OCI-LY7 (cell line): Measurements from ENCODE around the gene SHMT2. TPM values are rescaled to one million over a fixed set of nuclear protein-coding genes. Genes with fewer than 3 reads are reported as not detected.

ENCODE experiments used
- BruUV-seq: library from RNA; stranded (reverse); fragments of 400-500 nt; replicated peaks from 2 replicates; lab custom pipeline; 2021; lab: Mats Ljungman, UMichigan
- CTCF ChIA-PET: fragments of 300-600 bp; sonication (Branson Sonifier 250); formaldehyde crosslinking; loops from one replicate; lab custom pipeline; 2022; ENCODE audit warnings: antibody characterized with exemption; ENCODE audit not compliant: unreplicated experiment; lab: Charles Lee
- POLR2A ChIA-PET: fragments of 300-600 bp; sonication (Branson Sonifier 250); formaldehyde crosslinking; loops from one replicate; lab custom pipeline; 2022; ENCODE audit warnings: antibody characterized with exemption; lab: Charles Lee
- DNase-seq: peaks from one replicate; pipeline ENCODE4 v3.0.0-alpha.2; 2015; ENCODE audit warnings: low spot score
- H2AFZ ChIP-seq: fragments of 200-600 bp; sonication (generic), shearing (Covaris generic); 2 replicates; pipeline ENCODE4 v1.6.1; 2014; ENCODE audit warnings: mild to moderate bottlenecking, antibody characterized with exemption, low read length, moderate library complexity
- H3K27ac ChIP-seq: fragments of 200-600 bp; sonication (generic); 2 replicates; pipeline ENCODE4 v1.5.1; 2014; ENCODE audit warnings: mixed run types, low read depth, mild to moderate bottlenecking, moderate library complexity, low read length, inconsistent platforms; ENCODE audit not compliant: poor library complexity, severe bottlenecking
- H3K36me3 ChIP-seq: fragments of 200-600 bp; sonication (generic); 2 replicates; pipeline ENCODE4 v1.6.1; 2014; ENCODE audit warnings: mild to moderate bottlenecking, antibody characterized with exemption, low read length, moderate library complexity, mixed read lengths; ENCODE audit not compliant: insufficient read depth
- H3K4me1 ChIP-seq: fragments of 200-600 bp; sonication (generic); 2 replicates; pipeline ENCODE4 v1.5.1; 2014; ENCODE audit warnings: mild to moderate bottlenecking, low read length; ENCODE audit not compliant: insufficient read depth, poor library complexity, severe bottlenecking
- H3K4me2 ChIP-seq: fragments of 200-600 bp; sonication (generic); 2 replicates; pipeline ENCODE4 v1.6.1; 2014; ENCODE audit warnings: mild to moderate bottlenecking, low read length
- H3K4me3 ChIP-seq: fragments of 200-600 bp; sonication (generic); 2 replicates; pipeline ENCODE4 v1.5.1; 2014; ENCODE audit warnings: mild to moderate bottlenecking, low read depth, low read length; ENCODE audit not compliant: poor library complexity, severe bottlenecking
- H3K79me2 ChIP-seq: fragments of 200-600 bp; sonication (generic); 2 replicates; pipeline ENCODE4 v1.6.1; 2016; ENCODE audit warnings: low read depth, mild to moderate bottlenecking, low read length, moderate library complexity, mixed read lengths; ENCODE audit not compliant: insufficient read depth
- H3K9me2 ChIP-seq: fragments of 200-600 bp; sonication (generic); 2 replicates; pipeline ENCODE4 v1.6.1; 2016; ENCODE audit warnings: mild to moderate bottlenecking, low read length, mixed read lengths; ENCODE audit not compliant: insufficient read depth
- H3K9me3 ChIP-seq: fragments of 200-600 bp; sonication (generic); 2 replicates; pipeline ENCODE4 v1.6.1; 2014; ENCODE audit warnings: mild to moderate bottlenecking, mixed run types, low read length, mixed read lengths
- H4K20me1 ChIP-seq: fragments of 200-600 bp; sonication (generic); 2 replicates; pipeline ENCODE4 v1.6.1; 2014; ENCODE audit warnings: mild to moderate bottlenecking, antibody characterized with exemption, low read length, moderate library complexity, mixed read lengths; ENCODE audit not compliant: insufficient read depth
- CTCF ChIP-seq: fragments of 200-600 bp; sonication (generic); conservative IDR thresholded peaks from 2 replicates; pipeline ENCODE4 v1.5.1; 2014; ENCODE audit warnings: mild to moderate bottlenecking, antibody characterized with exemption, low read length, moderate library complexity, mixed read lengths
- EZH2phosphoT487 ChIP-seq: fragments of 200-600 bp; sonication (generic); IDR thresholded peaks from 2 replicates; pipeline ENCODE4 v1.6.1; 2018; ENCODE audit warnings: low read depth, borderline replicate concordance, mild to moderate bottlenecking, mixed run types, antibody characterized with exemption, low read length, moderate library complexity, mixed read lengths
- intact Hi-C: fragments of 100-400 bp; cut with micrococcal nuclease; formaldehyde crosslinking; loops from one replicate; pipeline ENCODE4 v1.10.0; 2022; ENCODE audit not compliant: unreplicated experiment
- total RNA-seq, 2 experiments: library from RNA; depleted of rRNA in 1 of 2; stranded (reverse); fragments of >200 nt in 1 of 2; shearing (Covaris generic) in 1 of 2; gene quantifications; 2 replicates each; pipeline ENCODE4 v1.2.3, GENCODE V29; 2014 to 2022

The SHMT2 gene
- total RNA-seq, 2 experiments from 2014 or later = 394 to 415 TPM

- no peak for DNase-seq
- no peak for TF ChIP-seq CTCF
- no peak for TF ChIP-seq EZH2phosphoT487
- H4K20me1 ChIP-seq = 0 out of 2 replicates have a peak, but pooled peaks cover 6% of the 10 kb centered on the region
- CTCF ChIA-PET = interaction anchor here (0.5 to 3.0 kb wide), 3 partner anchors 8 to 716 kb away, joined by 8 to 18 read pairs (median 10); partner anchors contain the start of gene SHMT2
- POLR2A ChIA-PET = interaction anchor here (1.0 to 7.3 kb wide), 4 partner anchors 7 to 221 kb away, joined by 3 to 69 read pairs (median 14); partner anchors contain the start of gene SHMT2
- H3K9me2 ChIP-seq = no peaks in the 10 kb centered on the region
- H3K79me2 ChIP-seq = no peaks in the 10 kb centered on the region
- BruUV-seq = no TSS peak
- peaks cover 34% of the 10 kb centered on the region for H3K36me3 ChIP-seq
- peak overlapping the region; percentile 92 for H3K27ac ChIP-seq
- no peak overlapping the region for H2AFZ ChIP-seq
- intact Hi-C loops = no loop called here
- H3K4me3 ChIP-seq = peak overlapping the region; percentile 74
- peak overlapping the region; percentile 99 for H3K4me2 ChIP-seq
- H3K4me1 ChIP-seq = peaks cover 49% of the 10 kb centered on the region
- no peaks in the 10 kb centered on the region for H3K9me3 ChIP-seq
Measured at GRCh38 chr12:57237596-57237931, 8.1 kb downstream of the SHMT2 start.

- DNase-seq = peak; percentile 76
- intact Hi-C loops = no loop called here
Measured at GRCh38 chr12:57237932-57238853, 8.7 kb downstream of the SHMT2 start.

More at GRCh38 chr12:57237932-57238853, 8.7 kb downstream of the SHMT2 start:
- no peaks in the 10 kb centered on the region for H3K9me2 ChIP-seq
- no peaks in the 10 kb centered on the region for H3K79me2 ChIP-seq
- H3K4me1 ChIP-seq = peaks cover 52% of the 10 kb centered on the region
- ChIA-PET POLR2A (interaction anchor here (1.0 to 7.3 kb wide), 4 partner anchors 7 to 220 kb away, joined by 3 to 69 read pairs (median 14); partner anchors contain the start of gene SHMT2), CTCF (interaction anchor here (0.5 to 3.0 kb wide), 4 partner anchors 8 to 717 kb away, joined by 3 to 18 read pairs (median 9); partner anchors contain the start of gene SHMT2)
- TF ChIP-seq CTCF (no peak), EZH2phosphoT487 (no peak)
- H3K27ac ChIP-seq = peak overlapping the region; percentile 92
- peak overlapping the region; percentile 99 for H3K4me2 ChIP-seq
- H2AFZ ChIP-seq = peak overlapping the region; percentile 43; the same call in 1 of the 2 replicates
- no TSS peak for BruUV-seq
- 0 out of 2 replicates have a peak, but pooled peaks cover 6% of the 10 kb centered on the region for H4K20me1 ChIP-seq
- H3K36me3 ChIP-seq = peaks cover 28% of the 10 kb centered on the region
- H3K4me3 ChIP-seq = peak overlapping the region; percentile 74
- no peaks in the 10 kb centered on the region for H3K9me3 ChIP-seq
